GM21723 (cell line): ENCODE results near the gene CHCHD10.

Source experiments
- ATAC-seq: cut with Tn5 transposase; IDR thresholded peaks from one replicate; pipeline ENCODE4 v1.9.1; 2021; ENCODE audit warnings: mild to moderate bottlenecking, moderate library complexity; ENCODE audit not compliant: unreplicated experiment

CHCHD10 gene

DNA sequence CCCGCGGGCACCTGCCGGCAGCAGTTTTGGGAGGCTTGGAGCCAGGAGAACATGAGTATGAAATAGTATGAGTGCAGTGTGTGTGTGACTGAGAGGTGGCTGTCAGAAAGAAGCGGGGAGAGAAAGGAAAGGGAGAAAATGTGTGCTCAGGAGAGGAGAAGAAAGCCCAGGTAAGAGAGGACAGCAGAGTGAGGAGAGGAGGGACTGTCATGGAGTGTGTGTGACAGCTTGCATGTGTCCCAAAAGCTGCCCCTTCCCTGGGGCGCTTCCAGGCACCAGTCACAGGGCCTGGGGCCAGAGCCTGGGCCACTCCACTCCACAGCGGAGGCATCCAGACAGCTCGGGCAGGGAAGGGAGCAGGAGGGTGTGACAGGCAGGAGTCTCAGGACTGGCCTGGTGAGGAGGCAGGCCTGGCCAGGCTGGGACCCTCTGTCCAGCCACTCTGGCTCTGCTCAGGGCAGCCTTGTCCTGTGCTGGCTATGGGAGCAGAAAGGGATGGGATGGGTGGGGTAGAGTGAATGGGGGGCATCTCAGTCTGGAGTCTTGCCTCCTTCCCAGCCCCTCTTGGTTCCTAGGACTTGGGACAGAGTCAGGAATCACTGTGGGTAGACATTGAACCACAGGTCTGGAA lies 5.8 kb upstream of the CHCHD10 start:
- no peak for ATAC-seq

GRCh38 chr22:23772649-23773473 lies 5.1 kb upstream of the CHCHD10 start, which contains the start of gene MMP11:
Gene MMP11, plus strand, starts transcription at chr22:23772849. Its CDS starts 22 bp downstream, at chr22:23772871.
- ATAC-seq = no peak

- no peak for ATAC-seq
These were observed 4.5 kb upstream of the CHCHD10 start for GRCh38 chr22:23772315-23772648.

DNA sequence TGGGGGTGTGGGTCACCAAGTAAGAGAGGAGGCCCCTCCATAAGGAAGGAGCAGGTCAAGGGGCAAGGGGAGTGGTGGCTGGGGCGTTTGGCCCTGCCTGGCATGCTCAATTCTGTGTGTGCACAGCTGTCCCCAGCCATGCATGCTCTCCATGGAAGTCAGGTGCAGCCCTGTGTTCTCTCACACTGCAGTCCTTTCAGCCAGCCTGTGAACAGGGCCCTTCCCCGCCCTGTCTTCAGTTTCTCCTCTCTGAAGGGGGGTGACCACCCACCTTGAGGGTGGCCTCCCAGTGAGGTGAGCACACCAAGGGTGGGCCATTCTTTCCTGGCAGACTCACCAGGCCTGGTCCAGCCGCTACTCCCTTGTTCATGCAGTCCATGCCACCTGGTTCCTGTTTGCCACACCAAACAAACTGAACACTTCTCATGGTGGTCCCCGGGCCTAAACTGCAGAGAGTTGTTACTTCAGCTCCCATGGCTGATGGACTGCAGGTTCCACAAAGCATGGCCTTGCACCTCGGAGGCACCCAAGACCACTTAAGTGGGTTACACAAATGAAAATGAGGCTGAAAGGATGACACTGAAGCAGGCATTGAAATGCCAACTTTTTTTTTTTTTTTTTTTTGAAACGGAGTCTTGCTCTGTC lies 1.7 kb upstream of the CHCHD10 start:
- no peak for ATAC-seq

GRCh38 chr22:23767303-23767672 lies 484 bp downstream of the CHCHD10 start:
- no peak for ATAC-seq

- no peak for ATAC-seq
These were observed 2.6 kb downstream of the CHCHD10 start for GRCh38 chr22:23764899-23765881.

DNA sequence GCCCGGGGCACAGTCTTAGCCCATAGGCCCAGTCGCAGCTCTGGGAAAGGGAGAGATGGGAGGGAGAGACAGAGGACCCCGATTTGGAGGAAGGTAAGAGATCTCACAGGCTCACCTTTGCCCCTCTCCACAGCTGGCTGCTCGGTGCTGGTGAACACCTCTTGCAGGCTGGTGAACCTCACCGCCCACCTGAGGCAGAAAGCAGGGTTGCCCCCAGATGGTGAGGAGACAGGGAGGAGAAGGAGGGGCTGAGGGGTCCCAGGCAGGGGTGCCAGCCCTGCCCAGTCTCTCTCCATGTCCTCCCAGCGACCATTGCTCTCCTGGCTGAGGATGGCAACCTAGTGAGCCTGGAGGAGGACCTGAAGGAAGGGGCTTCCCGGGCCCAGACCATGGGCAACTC lies 3.8 kb downstream of the CHCHD10 start:
- no peak for ATAC-seq

- no peak for ATAC-seq
These were observed 4.2 kb downstream of the CHCHD10 start for GRCh38 chr22:23763579-23763945.

DNA sequence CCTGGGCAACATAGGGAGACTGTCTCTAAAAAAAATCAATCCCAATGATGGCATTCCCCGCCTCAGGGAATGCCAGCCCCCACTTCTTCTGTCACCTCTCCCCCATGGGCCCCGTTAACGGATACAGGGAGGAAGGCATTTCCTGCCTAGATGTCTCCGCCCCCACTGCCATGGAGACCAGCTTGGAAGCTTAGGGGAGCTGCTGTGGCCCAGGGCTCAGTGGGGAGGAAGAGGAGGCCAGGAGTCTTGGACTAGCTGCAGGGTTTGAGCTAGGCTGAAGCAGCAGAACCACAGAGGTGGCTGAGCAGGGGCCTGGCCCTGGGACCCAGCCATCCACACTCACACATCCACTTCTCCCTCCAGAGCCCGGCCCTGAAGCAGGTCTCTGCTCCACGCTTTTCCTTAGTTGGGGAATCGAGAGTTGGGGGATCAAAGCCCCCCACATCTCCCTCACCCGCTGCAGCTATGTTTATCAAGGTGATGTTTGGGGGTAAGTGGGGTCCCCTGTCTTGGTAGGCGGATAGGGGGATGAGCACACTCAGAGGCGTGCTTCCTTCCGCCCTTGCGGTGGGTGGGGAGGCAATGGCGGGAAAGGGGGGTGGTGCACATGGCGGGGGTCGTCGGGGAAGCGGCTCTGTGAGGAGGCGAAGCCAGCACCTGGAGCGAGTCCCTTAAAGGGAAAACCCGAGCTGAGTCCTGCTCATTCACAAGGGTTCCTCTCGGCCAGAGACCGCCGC lies 4.8 kb downstream of the CHCHD10 start, which contains the start of gene C22orf15:
Gene C22orf15 (plus strand): TSS at position 149 of the 737 bp plus-strand sequence. CDS start 317 bp downstream, at position 466.
- ATAC-seq = no peak

DNA sequence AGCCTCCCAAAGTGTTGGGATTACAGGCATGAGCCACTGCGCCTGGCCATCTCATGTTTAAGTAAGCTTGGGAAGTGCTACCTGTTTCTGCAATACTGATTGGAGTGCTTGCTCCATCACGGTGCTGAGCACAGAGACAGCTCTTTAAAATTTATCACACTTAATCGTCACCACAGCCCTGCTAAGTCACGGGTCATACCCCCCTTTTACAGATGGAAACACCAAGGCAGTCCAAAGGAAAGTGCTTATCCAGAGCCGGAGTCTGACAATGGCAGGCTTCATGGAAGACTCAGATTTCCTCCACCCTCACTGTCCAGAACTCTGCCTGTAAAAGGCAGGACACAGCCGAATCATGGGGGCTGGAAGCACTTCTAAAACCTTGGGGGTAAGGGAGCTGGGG lies 7.7 kb downstream of the CHCHD10 start:
- ATAC-seq = no peak

GRCh38 chr22:23759566-23759965 lies 8.2 kb downstream of the CHCHD10 start:
- no peak for ATAC-seq

DNA sequence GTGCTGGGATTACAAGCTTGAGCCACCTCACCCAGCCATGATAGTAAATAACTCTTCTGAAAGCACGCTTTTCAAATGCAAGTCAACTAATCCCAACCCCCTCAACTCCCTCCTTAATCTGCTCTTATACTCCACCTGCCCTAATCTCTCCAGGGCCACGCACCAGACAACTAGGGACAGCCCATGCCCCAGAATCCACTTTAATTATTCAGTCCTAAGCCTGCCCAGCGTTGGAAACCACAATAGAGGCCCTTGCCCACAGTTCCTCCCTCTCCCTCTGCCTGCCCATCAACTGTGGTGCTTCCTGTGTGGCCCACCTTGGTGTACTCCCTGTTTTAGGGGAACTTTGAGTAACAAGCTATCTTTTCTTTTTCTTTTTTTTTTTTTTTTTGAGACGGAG lies 10.9 kb downstream of the CHCHD10 start:
- ATAC-seq = no peak

DNA sequence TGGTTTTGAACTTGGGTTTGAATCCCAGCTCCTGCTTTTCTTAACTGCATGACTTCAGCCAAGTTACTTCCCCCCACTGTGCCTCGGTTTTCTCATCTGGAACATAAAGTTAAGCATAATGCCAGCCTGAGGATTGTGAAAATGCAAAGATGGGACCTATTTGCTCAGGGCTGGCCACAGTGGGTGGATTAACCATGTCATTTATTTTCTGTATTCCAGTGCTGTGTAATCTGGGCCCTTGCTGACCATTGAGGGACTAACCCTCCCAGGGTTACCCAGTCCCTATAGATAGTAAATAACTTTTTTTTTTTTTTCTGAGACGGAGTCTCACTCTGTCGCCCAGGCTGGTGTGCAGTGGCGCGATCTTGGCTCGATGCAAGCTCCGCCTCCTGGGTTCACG lies 12.1 kb downstream of the CHCHD10 start:
- no peak for ATAC-seq

DNA sequence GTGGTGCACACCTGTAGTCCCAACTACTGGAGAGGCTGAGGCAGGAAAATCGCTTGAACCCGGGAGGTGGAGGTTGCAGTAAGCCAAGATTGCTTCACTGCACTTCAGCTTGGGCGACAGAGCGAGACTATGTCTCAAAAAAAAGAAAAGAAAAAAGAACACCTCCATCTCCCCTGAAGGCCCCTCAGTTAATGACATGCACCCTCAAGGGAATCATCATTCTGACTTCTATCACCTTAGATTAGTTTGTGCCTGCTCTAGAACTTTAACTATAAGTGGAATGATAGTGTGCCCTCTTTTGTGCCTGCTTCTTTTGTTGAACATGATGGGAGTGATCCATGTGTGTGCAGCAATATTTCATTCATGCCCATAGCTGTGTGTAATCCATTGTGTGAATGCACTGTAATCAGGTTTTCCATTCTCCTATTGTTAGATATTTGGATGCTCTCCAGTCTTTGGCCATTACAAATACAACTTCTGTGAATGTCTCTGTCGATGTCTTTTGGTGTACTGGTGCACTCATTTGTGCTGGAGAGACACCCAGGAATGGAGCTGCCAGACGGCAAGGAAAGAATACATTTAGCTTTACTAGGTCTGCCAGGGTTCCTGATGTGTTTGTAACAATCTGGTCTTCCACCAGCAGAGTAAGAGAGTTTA lies 12.7 kb downstream of the CHCHD10 start:
- ATAC-seq = no peak

- no peak for ATAC-seq
These were observed 13.4 kb downstream of the CHCHD10 start, which contains the start of gene VPREB3 for GRCh38 chr22:23754220-23754919. Gene VPREB3, minus strand, starts transcription at chr22:23754425. Its CDS starts 62 bp downstream, at chr22:23754363.

DNA sequence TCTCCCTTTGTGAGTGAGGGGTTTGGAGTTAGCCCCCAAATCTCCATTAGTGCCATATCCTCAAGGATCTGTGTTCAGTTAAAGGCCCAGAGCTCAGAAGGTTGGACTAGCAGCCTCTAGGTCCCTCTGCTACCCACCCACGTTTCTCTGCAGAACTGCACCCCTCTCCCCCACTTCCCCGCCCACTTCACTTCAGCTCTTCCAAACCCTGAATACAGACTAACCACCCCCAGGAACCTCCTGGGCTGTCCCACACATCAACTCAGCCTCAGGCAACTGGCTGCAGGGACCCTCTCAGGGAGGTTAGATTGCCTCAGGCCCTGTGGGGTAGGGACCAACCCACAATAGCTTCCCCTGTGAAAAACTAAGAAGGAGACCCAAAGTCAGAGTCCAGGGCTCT lies 14.4 kb downstream of the CHCHD10 start:
- ATAC-seq = no peak

DNA sequence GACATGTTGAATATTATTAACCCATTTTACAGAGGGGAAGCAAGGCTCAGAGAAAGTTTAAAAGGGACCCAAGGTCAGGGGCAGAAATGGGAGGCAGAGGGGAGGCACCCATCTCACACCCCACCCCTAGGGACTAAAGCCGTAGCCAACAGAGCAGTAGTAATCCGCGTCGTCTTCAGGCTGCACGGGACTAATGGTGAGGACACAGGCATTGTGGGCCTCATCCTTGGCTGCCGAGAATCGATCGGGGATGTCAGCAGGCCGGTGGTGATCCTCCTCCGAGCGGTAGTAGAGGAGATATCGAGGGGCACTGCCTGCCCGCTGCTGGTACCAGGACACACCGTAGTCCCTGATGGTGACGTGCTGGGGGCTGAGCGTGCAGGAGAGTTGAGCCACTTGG lies 15.0 kb downstream of the CHCHD10 start:
- ATAC-seq = no peak

DNA sequence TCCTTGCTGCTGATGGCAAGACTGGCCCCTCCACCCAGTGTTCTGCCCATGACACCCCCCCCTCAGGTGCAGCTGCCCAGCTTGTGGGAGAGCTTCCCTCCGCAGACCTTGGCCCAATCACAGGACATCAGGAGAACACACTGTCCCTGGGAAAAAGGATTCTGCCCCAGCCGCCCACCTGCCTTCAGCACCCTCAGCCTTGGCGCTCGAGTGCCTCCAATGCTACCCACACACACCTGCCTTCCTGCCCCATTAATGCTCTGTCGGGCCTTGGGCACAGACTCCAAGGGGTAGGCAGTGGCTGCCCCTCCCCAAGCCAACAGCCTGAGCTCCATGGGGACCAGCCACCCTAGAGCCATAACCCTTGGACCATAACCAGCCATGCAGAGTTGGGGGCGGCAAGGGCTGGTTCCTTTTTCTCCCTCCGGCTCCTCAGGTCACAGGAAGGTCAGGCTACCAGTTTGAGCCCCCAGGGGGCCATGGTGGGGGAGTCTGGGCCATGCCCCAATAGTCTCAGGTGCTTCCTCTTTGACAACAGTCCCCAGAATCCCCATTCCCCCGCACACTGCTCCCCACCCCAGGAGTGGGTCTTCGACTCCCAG lies 15.6 kb downstream of the CHCHD10 start:
- no peak for ATAC-seq
